Stomach (tissue), 9 donors: ENCODE data around the gene GEMIN7. TPM values are rescaled to one million over a fixed set of nuclear protein-coding genes. Genes with fewer than 3 reads are reported as not detected.
A peak's percentile ranks its signal among the peaks of the same experiment; 100 is the strongest.

ENCODE experiments used
- DNase-seq, 2 donors: peaks; one replicate each; pipeline versions ENCODE4 v3.0.0 to v3.0.0-alpha.2; 2013 to 2019
- H3K27ac ChIP-seq, 5 donors: fragments of 200-600 bp in 4 of 5; sonication (generic) in 4 of 5; one replicate each; pipeline ENCODE4 v1.5.1; 2013 to 2019; ENCODE audit warnings: mild to moderate bottlenecking in 1 of 5, moderate library complexity in 1 of 5
- H3K27me3 ChIP-seq, 3 donors: fragments of 200-600 bp; sonication (generic); one replicate each; pipeline ENCODE4 v1.5.1; 2017 to 2019; ENCODE audit warnings: mixed run types in 1 of 3
- H3K36me3 ChIP-seq, 4 donors: fragments of 200-600 bp; sonication (generic); 1 replicate in 3 of 4; 2 replicates in 1 of 4; pipeline ENCODE4 v1.5.1; 2016 to 2019
- H3K4me1 ChIP-seq, 4 donors: fragments of 200-600 bp; sonication (generic); one replicate each; pipeline ENCODE4 v1.5.1; 2016 to 2019
- H3K4me3 ChIP-seq, 4 donors: fragments of 200-600 bp; sonication (generic) in 3 of 4; one replicate each; pipeline ENCODE4 v1.5.1; 2016 to 2019; ENCODE audit warnings: mild to moderate bottlenecking in 1 of 4
- H3K9me3 ChIP-seq, 4 donors: fragments of 200-600 bp; sonication (generic); one replicate each; pipeline ENCODE4 v1.5.1; 2016 to 2019
- EP300 ChIP-seq: sonication (generic); formaldehyde crosslinking; IDR thresholded peaks from one replicate; pipeline ENCODE4 v1.6.1; 2017; ENCODE audit warnings: antibody characterized with exemption
- POLR2A ChIP-seq, 4 donors: fragments of 450-650 bp; IDR thresholded peaks; one replicate each; pipeline ENCODE4 v1.6.1; 2016; ENCODE audit warnings: antibody characterized with exemption in 4 of 4, control low read depth in 2 of 4, mild to moderate bottlenecking in 1 of 4, moderate library complexity in 1 of 4
- POLR2AphosphoS5 ChIP-seq, 3 donors: sonication (generic); formaldehyde crosslinking; IDR thresholded peaks; one replicate each; pipeline ENCODE4 v1.6.1; 2016; ENCODE audit warnings: antibody characterized with exemption in 3 of 3
- WGBS, 5 donors: extraction: QIAGEN DNeasy Blood & Tissue Kit in 3 of 5; methylation state at CpG; one replicate each; pipeline versions ENCODE4 v1.1.5 to v1.1.7; 2013 to 2018; 5-methylcytosine and 5-hydroxymethylcytosine counted together
- intact Hi-C: fragments of 100-400 bp; cut with DNase I; formaldehyde crosslinking; loops from one replicate; pipeline ENCODE4 v1.15.1; 2023; ENCODE audit warnings: low total_unique reads
- polyA plus RNA-seq, 3 donors: library from polyadenylated mRNA; stranded (reverse); fragments of 200-250 nt; gene quantifications; one replicate each; pipeline ENCODE4 v1.2.3, GENCODE V29; 2013
- total RNA-seq, 5 donors: library from RNA; depleted of rRNA; stranded (reverse); fragments of >200 nt; gene quantifications; one replicate each; pipeline versions ENCODE4 v1.1.0 to v1.2.3, GENCODE V29; 2014 to 2016
- TF ChIP-seq, protein P1 (sequence below), 7 experiments: fragments of 450-650 bp in 4 of 7; fragments of 200-600 bp in 3 of 7; sonication (generic) in 3 of 7; IDR thresholded peaks; one replicate each; pipeline ENCODE4 v1.5.1; 2016 to 2019; ENCODE audit warnings: antibody characterized with exemption in 7 of 7, control low read depth in 2 of 7, mild to moderate bottlenecking in 1 of 7
- donor health status: healthy with polysubstance abuse.
- donor health status: Bipolar disorder and iron deficiency.
- donor health status: healthy.

The GEMIN7 gene
- total and polyA plus RNA-seq, 8 donors = 1.8 to 107 (median 25.3) TPM

DNA sequence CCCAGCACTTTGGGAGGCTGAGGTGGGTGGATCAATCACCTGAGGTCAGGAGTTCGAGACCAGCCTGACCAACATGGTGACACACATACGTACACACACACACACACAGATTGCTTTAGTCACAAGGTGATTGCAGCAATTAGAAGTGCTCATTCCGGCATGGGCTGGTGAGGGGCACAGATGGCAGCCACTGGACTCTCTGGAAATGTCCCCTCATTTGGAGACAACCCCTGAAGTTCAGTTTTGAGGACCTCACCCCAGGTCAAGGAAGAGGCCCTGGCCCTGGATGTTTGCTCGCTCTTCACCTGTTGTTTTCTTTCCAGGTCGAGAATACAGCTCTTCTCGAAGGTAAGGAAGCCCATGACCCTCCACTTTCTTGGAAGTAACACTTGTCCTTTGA lies 8.8 kb upstream of the GEMIN7 start:
- Histone ChIP-seq H3K4me3 (no peak overlapping the region), H3K27ac (peak overlapping the region; percentile 16 to 66 (median 55)), H3K4me1 (peaks cover 10 to 67% (median 42%) of the 10 kb centered on the region in 4 donors), H3K9me3 (no peaks in the 10 kb centered on the region), H3K36me3 (peaks cover 59 to 76% (median 72%) of the 10 kb centered on the region in 4 donors), H3K27me3 (no peaks in the 10 kb centered on the region)
- no peak for TF ChIP-seq EP300
- TF ChIP-seq POLR2A (IDR thresholded peaks at IDR 0.05) = no peak
- TF ChIP-seq, protein P1, sequence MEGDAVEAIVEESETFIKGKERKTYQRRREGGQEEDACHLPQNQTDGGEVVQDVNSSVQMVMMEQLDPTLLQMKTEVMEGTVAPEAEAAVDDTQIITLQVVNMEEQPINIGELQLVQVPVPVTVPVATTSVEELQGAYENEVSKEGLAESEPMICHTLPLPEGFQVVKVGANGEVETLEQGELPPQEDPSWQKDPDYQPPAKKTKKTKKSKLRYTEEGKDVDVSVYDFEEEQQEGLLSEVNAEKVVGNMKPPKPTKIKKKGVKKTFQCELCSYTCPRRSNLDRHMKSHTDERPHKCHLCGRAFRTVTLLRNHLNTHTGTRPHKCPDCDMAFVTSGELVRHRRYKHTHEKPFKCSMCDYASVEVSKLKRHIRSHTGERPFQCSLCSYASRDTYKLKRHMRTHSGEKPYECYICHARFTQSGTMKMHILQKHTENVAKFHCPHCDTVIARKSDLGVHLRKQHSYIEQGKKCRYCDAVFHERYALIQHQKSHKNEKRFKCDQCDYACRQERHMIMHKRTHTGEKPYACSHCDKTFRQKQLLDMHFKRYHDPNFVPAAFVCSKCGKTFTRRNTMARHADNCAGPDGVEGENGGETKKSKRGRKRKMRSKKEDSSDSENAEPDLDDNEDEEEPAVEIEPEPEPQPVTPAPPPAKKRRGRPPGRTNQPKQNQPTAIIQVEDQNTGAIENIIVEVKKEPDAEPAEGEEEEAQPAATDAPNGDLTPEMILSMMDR (IDR thresholded peaks at IDR 0.05) = no peak
- TF ChIP-seq POLR2AphosphoS5 (IDR thresholded peaks at IDR 0.05) = no peak
- intact Hi-C loops = no loop called here
- WGBS, 5 donors = 62 to 84% (median 77%) methylated on average over 5 to 6 of the region's 6 CpGs
- DNase-seq = no peak

DNA sequence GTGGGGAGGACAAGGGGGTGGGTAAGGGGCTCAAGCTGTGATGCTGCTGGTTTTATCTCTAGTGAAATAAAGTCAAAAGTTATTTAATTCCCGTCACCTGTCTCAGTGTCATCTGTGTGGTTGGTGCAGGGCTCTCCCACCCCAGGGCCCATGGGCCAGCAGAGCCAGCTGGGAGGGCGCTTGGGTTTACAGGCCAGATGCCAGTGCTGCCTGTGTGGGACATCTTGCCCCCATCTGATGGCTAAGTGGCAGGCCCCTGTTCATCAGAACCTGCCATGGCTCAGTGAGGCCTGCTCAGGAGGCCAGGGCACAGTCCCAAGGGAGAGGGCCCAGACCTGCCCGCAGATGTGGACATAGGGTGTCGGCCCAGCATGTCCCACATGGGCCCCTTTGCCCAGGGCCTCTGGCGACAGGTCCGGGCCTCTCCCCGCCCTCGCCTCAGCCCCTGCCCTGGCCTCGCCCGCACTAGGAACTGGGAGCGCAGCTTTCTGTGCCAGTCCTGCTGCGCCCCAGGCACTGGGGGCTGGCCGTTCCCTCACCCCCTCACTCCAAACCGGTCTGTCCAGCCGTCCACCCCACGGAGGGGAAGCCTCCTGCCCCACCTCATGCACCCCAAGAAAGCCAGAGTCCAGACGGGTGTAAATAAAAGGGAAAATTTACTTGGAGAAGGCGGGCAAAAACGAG lies 8.1 kb upstream of the GEMIN7 start:
- WGBS, 5 donors = 40 to 74% (median 47%) methylated on average over 11 to 19 of the region's 19 CpGs
- peaks cover 10 to 75% (median 50%) of the 10 kb centered on the region in 4 donors for H3K4me1 ChIP-seq
- peaks cover 53 to 68% (median 64%) of the 10 kb centered on the region in 4 donors for H3K36me3 ChIP-seq
- intact Hi-C loops = no loop called here
- H3K9me3 ChIP-seq = no peaks in the 10 kb centered on the region
- DNase-seq = peak; percentile 67 to 83
- H3K27me3 ChIP-seq = no peaks in the 10 kb centered on the region
- H3K27ac ChIP-seq = peak overlapping the region; percentile 55 to 66 (median 57)
- H3K4me3 ChIP-seq = no peak overlapping the region
- no peak for TF ChIP-seq POLR2A (IDR thresholded peaks at IDR 0.05)
- TF ChIP-seq EP300 = no peak
- no peak for TF ChIP-seq POLR2AphosphoS5 (IDR thresholded peaks at IDR 0.05)
- TF ChIP-seq, protein P1 (IDR thresholded peaks at IDR 0.05) = no peak

DNA sequence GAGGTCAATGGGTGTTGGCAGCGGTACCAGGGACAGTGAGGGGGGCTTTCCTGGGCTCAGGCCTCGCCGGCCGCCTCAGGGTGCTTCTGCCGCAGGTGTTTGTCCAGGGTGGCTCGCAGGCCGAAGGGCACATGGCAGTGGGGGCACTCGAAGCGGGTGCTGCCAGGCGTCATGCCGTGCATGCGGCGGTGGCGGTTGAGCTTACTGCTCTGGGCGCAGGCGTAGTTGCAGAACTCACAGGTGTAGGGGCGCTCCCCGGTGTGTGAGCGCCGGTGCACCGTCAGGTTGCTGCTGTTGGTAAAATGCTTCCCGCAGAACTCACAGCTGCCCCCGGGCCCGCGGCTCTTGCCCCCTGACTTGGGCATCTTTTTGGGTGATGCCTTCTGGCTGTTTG lies 7.5 kb upstream of the GEMIN7 start:
- peak overlapping the region; percentile 55 to 66 (median 57) for H3K27ac ChIP-seq
- peaks cover 51 to 62% (median 59%) of the 10 kb centered on the region in 4 donors for H3K36me3 ChIP-seq
- H3K4me1 ChIP-seq = peaks cover 11 to 80% (median 54%) of the 10 kb centered on the region in 4 donors
- no peaks in the 10 kb centered on the region for H3K27me3 ChIP-seq
- DNase-seq = no peak
- intact Hi-C loops = no loop called here
- H3K9me3 ChIP-seq = no peaks in the 10 kb centered on the region
- 58 to 83% (median 73%) methylated on average over 20 to 25 of the region's 25 CpGs for WGBS, 5 donors
- TF ChIP-seq, protein P1 (IDR thresholded peaks at IDR 0.05) = no peak
- no peak for TF ChIP-seq POLR2AphosphoS5 (IDR thresholded peaks at IDR 0.05)
- TF ChIP-seq EP300 = no peak
- no peak for TF ChIP-seq POLR2A (IDR thresholded peaks at IDR 0.05)
- no peak overlapping the region for H3K4me3 ChIP-seq

DNA sequence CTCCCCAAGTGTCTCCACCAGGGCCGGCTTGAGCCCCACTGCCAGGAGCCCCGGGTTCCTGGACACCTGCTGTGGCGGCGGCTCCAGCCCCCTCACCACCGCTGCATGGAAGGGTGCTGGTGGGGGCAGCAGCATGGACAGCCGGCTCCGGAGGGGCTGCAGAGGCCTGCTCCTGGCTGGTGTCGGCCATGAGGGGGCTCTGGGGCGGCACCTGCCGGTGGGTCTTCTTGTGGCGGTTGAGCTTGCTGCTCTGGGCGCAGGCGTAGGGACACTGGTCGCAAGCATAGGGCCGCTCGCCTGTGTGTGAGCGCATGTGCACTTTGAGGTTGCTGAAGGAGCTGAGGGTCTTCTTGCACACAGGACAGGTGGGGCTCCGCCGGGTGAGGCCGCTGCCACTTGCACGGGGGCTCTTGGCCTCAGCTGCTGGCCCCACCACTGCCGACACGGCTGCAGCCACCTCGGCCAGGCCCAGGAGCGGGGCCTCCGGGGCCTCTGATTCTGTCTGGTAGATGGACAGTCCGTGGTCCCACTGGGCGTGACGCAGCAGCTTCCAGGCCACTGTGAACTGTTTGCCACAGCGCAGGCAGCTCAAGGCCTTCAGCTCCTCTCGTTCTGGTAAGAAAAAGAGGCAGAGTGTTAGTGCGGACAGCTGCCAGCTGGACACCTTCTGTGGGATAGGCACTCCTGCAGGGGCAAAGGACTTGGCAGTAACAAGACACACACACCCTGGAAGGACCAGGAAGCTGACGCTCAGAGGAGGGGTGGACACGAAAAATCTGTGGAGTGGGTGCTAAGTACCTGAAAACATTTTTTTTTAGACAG lies 6.9 kb upstream of the GEMIN7 start:
- intact Hi-C loops = no loop called here
- peak in 1 of 2 donors; percentile 78 for DNase-seq
- H3K27me3 ChIP-seq = no peaks in the 10 kb centered on the region
- TF ChIP-seq POLR2AphosphoS5 (IDR thresholded peaks at IDR 0.05) (no peak), EP300 (no peak), POLR2A (IDR thresholded peaks at IDR 0.05) (no peak)
- TF ChIP-seq, protein P1 (IDR thresholded peaks at IDR 0.05) = no peak
- H3K36me3 ChIP-seq = peaks cover 44 to 56% (median 53%) of the 10 kb centered on the region in 4 donors
- peaks cover 17 to 86% (median 60%) of the 10 kb centered on the region in 4 donors for H3K4me1 ChIP-seq
- no peaks in the 10 kb centered on the region for H3K9me3 ChIP-seq
- WGBS, 5 donors = 64 to 79% (median 71%) methylated on average over 21 to 34 of the region's 34 CpGs
- no peak overlapping the region for H3K4me3 ChIP-seq
- peak overlapping the region; percentile 55 to 66 (median 57) for H3K27ac ChIP-seq
